ENCODE measurements around the gene PPP2R5A.

PPP2R5A gene

GRCh38 chr1:212328248-212328647, 43.0 kb downstream of the PPP2R5A start:
- no peak overlapping the region for H3K4ac ChIP-seq (ENCODE audit: low read depth, low read length)
- no peak for DNase-seq
- WGBS (ENCODE audit: extremely low coverage, insufficient coverage, low lambda C conversion rate), result no CpG with 5 or more reads among the region's 4 CpGs
- H3K79me2 ChIP-seq (ENCODE audit: control insufficient read depth, insufficient read depth, low read length), result peaks cover 2% of the 10 kb centered on the region
- H3K56ac ChIP-seq (ENCODE audit: low read length), result no peak overlapping the region
- no peak overlapping the region for H3K27ac ChIP-seq (ENCODE audit: low read depth, low read length)
- no peak overlapping the region for H3K23ac ChIP-seq (ENCODE audit: low read length)
- H3K4me2 ChIP-seq (ENCODE audit: low read length), result no peak overlapping the region
- no peak overlapping the region for H2BK15ac ChIP-seq (replicated peaks; ENCODE audit: low read depth)
- H4K5ac ChIP-seq (ENCODE audit: low read length), result no peak overlapping the region
- no peak overlapping the region for H2BK5ac ChIP-seq (ENCODE audit: low read length)
- peaks cover 2% of the 10 kb centered on the region for H3K79me1 ChIP-seq (ENCODE audit: low read length)
- no peaks in the 10 kb centered on the region for H3K4me1 ChIP-seq (ENCODE audit: control insufficient read depth, low read depth, low read length)
- no peaks in the 10 kb centered on the region for H3K36me3 ChIP-seq (ENCODE audit: control insufficient read depth, insufficient read depth, low read length)
- no peak overlapping the region for H4K8ac ChIP-seq (ENCODE audit: low read depth, low read length)
- H3K9ac ChIP-seq (ENCODE audit: low read length), result no peak overlapping the region
- H2BK120ac ChIP-seq (ENCODE audit: low read depth, low read length), result no peak overlapping the region
- H3K4me3 ChIP-seq (ENCODE audit: low read length), result no peak overlapping the region
- H3K27me3 ChIP-seq (ENCODE audit: insufficient read depth, low read length, poor library complexity), result no peaks in the 10 kb centered on the region
- no peak overlapping the region for H3K18ac ChIP-seq (ENCODE audit: low read length)
- no peak overlapping the region for H2AK5ac ChIP-seq (ENCODE audit: low read length)

DNA sequence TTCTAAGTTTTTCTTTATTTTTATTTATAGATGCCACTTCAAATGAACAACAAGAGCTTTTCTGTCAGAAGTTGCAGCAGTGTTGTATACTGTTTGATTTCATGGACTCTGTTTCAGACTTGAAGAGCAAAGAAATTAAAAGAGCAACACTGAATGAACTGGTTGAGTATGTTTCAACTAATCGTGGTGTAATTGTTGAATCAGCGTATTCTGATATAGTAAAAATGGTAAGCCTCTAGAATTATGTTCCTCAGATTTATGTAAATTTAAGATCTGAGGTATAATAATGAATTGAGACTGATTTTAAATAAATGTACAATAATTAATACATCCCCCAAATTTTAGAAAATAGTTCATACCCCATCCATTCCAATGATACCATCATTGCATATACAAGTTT, 43.9 kb downstream of the PPP2R5A start:
- no peak overlapping the region for H2BK15ac ChIP-seq (replicated peaks; ENCODE audit: low read depth)
- peaks cover 2% of the 10 kb centered on the region for H3K79me1 ChIP-seq (ENCODE audit: low read length)
- no CpG with 5 or more reads among the region's 2 CpGs for WGBS (ENCODE audit: extremely low coverage, insufficient coverage, low lambda C conversion rate)
- no peak overlapping the region for H3K18ac ChIP-seq (ENCODE audit: low read length)
- H3K23ac ChIP-seq (ENCODE audit: low read length), result no peak overlapping the region
- no peak overlapping the region for H2BK120ac ChIP-seq (ENCODE audit: low read depth, low read length)
- H3K56ac ChIP-seq (ENCODE audit: low read length), result no peak overlapping the region
- no peak overlapping the region for H4K5ac ChIP-seq (ENCODE audit: low read length)
- no peaks in the 10 kb centered on the region for H3K4me1 ChIP-seq (ENCODE audit: control insufficient read depth, low read depth, low read length)
- no peak overlapping the region for H3K4me2 ChIP-seq (ENCODE audit: low read length)
- H3K27me3 ChIP-seq (ENCODE audit: insufficient read depth, low read length, poor library complexity), result no peaks in the 10 kb centered on the region
- H3K4me3 ChIP-seq (ENCODE audit: low read length), result no peak overlapping the region
- no peak overlapping the region for H3K27ac ChIP-seq (ENCODE audit: low read depth, low read length)
- H3K79me2 ChIP-seq (ENCODE audit: control insufficient read depth, insufficient read depth, low read length), result peaks cover 2% of the 10 kb centered on the region
- no peaks in the 10 kb centered on the region for H3K36me3 ChIP-seq (ENCODE audit: control insufficient read depth, insufficient read depth, low read length)
- no peak for DNase-seq
- H4K8ac ChIP-seq (ENCODE audit: low read depth, low read length), result no peak overlapping the region
- H2BK5ac ChIP-seq (ENCODE audit: low read length), result no peak overlapping the region
- no peak overlapping the region for H3K9ac ChIP-seq (ENCODE audit: low read length)
- H3K4ac ChIP-seq (ENCODE audit: low read depth, low read length), result no peak overlapping the region
- H2AK5ac ChIP-seq (ENCODE audit: low read length), result no peak overlapping the region

DNA sequence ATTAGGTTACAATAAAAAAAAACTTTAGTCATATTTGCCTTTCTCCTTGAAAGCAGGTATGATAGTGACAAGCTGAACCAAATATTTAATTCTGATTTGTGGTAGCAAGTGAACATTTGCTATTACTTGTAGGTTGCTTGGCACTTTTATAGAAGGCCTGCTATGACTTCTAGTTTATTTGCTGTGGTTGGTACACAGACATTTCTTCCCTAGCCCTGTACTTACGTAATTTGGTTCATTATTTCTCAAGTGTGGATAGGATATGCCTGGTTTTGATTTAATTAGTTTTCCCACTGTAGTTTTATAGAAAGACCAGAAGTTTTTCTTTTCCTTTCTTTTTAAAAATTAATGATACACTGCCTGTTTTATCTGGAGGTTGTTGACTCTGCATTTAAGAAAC, 55.9 kb downstream of the PPP2R5A start:
- no peak for DNase-seq
- Histone ChIP-seq H3K4me2 (ENCODE audit: low read length) (no peak overlapping the region), H3K4ac (ENCODE audit: low read depth, low read length) (no peak overlapping the region), H4K5ac (ENCODE audit: low read length) (no peak overlapping the region), H3K27ac (ENCODE audit: low read depth, low read length) (no peak overlapping the region), H3K9ac (ENCODE audit: low read length) (no peak overlapping the region), H2BK5ac (ENCODE audit: low read length) (no peak overlapping the region), H3K4me3 (ENCODE audit: low read length) (no peak overlapping the region), H3K4me1 (ENCODE audit: control insufficient read depth, low read depth, low read length) (no peaks in the 10 kb centered on the region), H2AK5ac (ENCODE audit: low read length) (no peak overlapping the region), H3K23ac (ENCODE audit: low read length) (no peak overlapping the region), H3K27me3 (ENCODE audit: insufficient read depth, low read length, poor library complexity) (no peaks in the 10 kb centered on the region), H2BK120ac (ENCODE audit: low read depth, low read length) (no peak overlapping the region), H3K36me3 (ENCODE audit: control insufficient read depth, insufficient read depth, low read length) (no peaks in the 10 kb centered on the region), H3K79me1 (ENCODE audit: low read length) (no peaks in the 10 kb centered on the region), H2BK15ac (replicated peaks; ENCODE audit: low read depth) (no peak overlapping the region), H3K56ac (ENCODE audit: low read length) (no peak overlapping the region), H3K18ac (ENCODE audit: low read length) (no peak overlapping the region), H3K79me2 (ENCODE audit: control insufficient read depth, insufficient read depth, low read length) (no peaks in the 10 kb centered on the region), H4K8ac (ENCODE audit: low read depth, low read length) (no peak overlapping the region)
- no CpG with 5 or more reads among the region's 1 CpG for WGBS (ENCODE audit: extremely low coverage, insufficient coverage, low lambda C conversion rate)

DNA sequence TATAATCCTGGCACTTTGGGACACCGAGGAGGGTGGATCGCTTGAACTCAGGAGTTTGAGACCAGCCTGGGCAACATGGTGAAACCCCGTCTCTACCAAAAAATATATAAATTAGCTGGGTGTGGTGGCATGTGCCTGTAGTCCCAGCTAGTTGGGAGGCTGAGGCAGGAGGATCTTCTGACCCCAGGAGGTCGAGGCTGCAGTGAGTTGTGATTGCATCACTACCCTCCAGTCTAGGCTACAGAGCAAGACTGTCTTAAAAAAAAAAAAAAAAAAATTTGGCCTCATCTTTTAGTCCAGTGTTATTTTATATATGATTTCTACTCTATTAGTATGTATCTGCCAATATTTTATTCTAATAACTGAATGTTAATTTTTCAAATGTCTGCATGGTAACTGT, 59.7 kb downstream of the PPP2R5A start:
- Histone ChIP-seq H3K4ac (ENCODE audit: low read depth, low read length) (no peak overlapping the region), H2AK5ac (ENCODE audit: low read length) (no peak overlapping the region), H3K79me2 (ENCODE audit: control insufficient read depth, insufficient read depth, low read length) (no peaks in the 10 kb centered on the region), H3K4me3 (ENCODE audit: low read length) (no peak overlapping the region), H3K56ac (ENCODE audit: low read length) (no peak overlapping the region), H2BK120ac (ENCODE audit: low read depth, low read length) (no peak overlapping the region), H3K27me3 (ENCODE audit: insufficient read depth, low read length, poor library complexity) (no peaks in the 10 kb centered on the region), H2BK5ac (ENCODE audit: low read length) (no peak overlapping the region), H4K5ac (ENCODE audit: low read length) (no peak overlapping the region), H3K27ac (ENCODE audit: low read depth, low read length) (no peak overlapping the region), H3K23ac (ENCODE audit: low read length) (no peak overlapping the region), H3K9ac (ENCODE audit: low read length) (no peak overlapping the region), H3K36me3 (ENCODE audit: control insufficient read depth, insufficient read depth, low read length) (no peaks in the 10 kb centered on the region), H3K18ac (ENCODE audit: low read length) (no peak overlapping the region), H4K8ac (ENCODE audit: low read depth, low read length) (no peak overlapping the region), H2BK15ac (replicated peaks; ENCODE audit: low read depth) (no peak overlapping the region), H3K4me2 (ENCODE audit: low read length) (no peak overlapping the region), H3K4me1 (ENCODE audit: control insufficient read depth, low read depth, low read length) (no peaks in the 10 kb centered on the region), H3K79me1 (ENCODE audit: low read length) (no peaks in the 10 kb centered on the region)
- DNase-seq, result no peak
- WGBS (ENCODE audit: extremely low coverage, insufficient coverage, low lambda C conversion rate), result no CpG with 5 or more reads among the region's 4 CpGs

GRCh38 chr1:212346601-212347000, 61.4 kb downstream of the PPP2R5A start:
- Histone ChIP-seq H3K9ac (ENCODE audit: low read length) (no peak overlapping the region), H4K5ac (ENCODE audit: low read length) (no peak overlapping the region), H2AK5ac (ENCODE audit: low read length) (no peak overlapping the region), H3K56ac (ENCODE audit: low read length) (no peak overlapping the region), H3K79me1 (ENCODE audit: low read length) (no peaks in the 10 kb centered on the region), H3K27me3 (ENCODE audit: insufficient read depth, low read length, poor library complexity) (no peaks in the 10 kb centered on the region), H2BK120ac (ENCODE audit: low read depth, low read length) (no peak overlapping the region), H3K4me2 (ENCODE audit: low read length) (no peak overlapping the region), H3K18ac (ENCODE audit: low read length) (no peak overlapping the region), H3K23ac (ENCODE audit: low read length) (no peak overlapping the region), H3K36me3 (ENCODE audit: control insufficient read depth, insufficient read depth, low read length) (no peaks in the 10 kb centered on the region), H3K4me1 (ENCODE audit: control insufficient read depth, low read depth, low read length) (no peaks in the 10 kb centered on the region), H4K8ac (ENCODE audit: low read depth, low read length) (no peak overlapping the region), H3K79me2 (ENCODE audit: control insufficient read depth, insufficient read depth, low read length) (no peaks in the 10 kb centered on the region), H3K4ac (ENCODE audit: low read depth, low read length) (no peak overlapping the region), H2BK15ac (replicated peaks; ENCODE audit: low read depth) (no peak overlapping the region), H3K27ac (ENCODE audit: low read depth, low read length) (no peak overlapping the region), H3K4me3 (ENCODE audit: low read length) (no peak overlapping the region), H2BK5ac (ENCODE audit: low read length) (no peak overlapping the region)
- no peak for DNase-seq
- no CpG with 5 or more reads among the region's 1 CpG for WGBS (ENCODE audit: extremely low coverage, insufficient coverage, low lambda C conversion rate)

GRCh38 chr1:212351588-212352362, 66.6 kb downstream of the PPP2R5A start:
- Histone ChIP-seq H3K27ac (ENCODE audit: low read depth, low read length) (no peak overlapping the region), H3K79me2 (ENCODE audit: control insufficient read depth, insufficient read depth, low read length) (no peaks in the 10 kb centered on the region), H3K9ac (ENCODE audit: low read length) (no peak overlapping the region), H3K79me1 (ENCODE audit: low read length) (no peaks in the 10 kb centered on the region), H4K8ac (ENCODE audit: low read depth, low read length) (no peak overlapping the region), H2BK15ac (replicated peaks; ENCODE audit: low read depth) (no peak overlapping the region), H3K4me1 (ENCODE audit: control insufficient read depth, low read depth, low read length) (no peaks in the 10 kb centered on the region), H3K36me3 (ENCODE audit: control insufficient read depth, insufficient read depth, low read length) (no peaks in the 10 kb centered on the region), H3K23ac (ENCODE audit: low read length) (no peak overlapping the region), H3K4me2 (ENCODE audit: low read length) (no peak overlapping the region), H2BK120ac (ENCODE audit: low read depth, low read length) (no peak overlapping the region), H2AK5ac (ENCODE audit: low read length) (no peak overlapping the region), H3K18ac (ENCODE audit: low read length) (no peak overlapping the region), H3K4me3 (ENCODE audit: low read length) (no peak overlapping the region), H4K5ac (ENCODE audit: low read length) (no peak overlapping the region), H3K56ac (ENCODE audit: low read length) (no peak overlapping the region), H3K4ac (ENCODE audit: low read depth, low read length) (no peak overlapping the region), H2BK5ac (ENCODE audit: low read length) (no peak overlapping the region), H3K27me3 (ENCODE audit: insufficient read depth, low read length, poor library complexity) (no peaks in the 10 kb centered on the region)
- 100% methylated on average over 1 of the region's 10 CpGs for WGBS (ENCODE audit: extremely low coverage, insufficient coverage, low lambda C conversion rate)
- DNase-seq, result no peak

Measured in mesendoderm (in vitro differentiated cells).